Measurements from ENCODE around the gene TTYH3.

Gene TTYH3

DNA sequence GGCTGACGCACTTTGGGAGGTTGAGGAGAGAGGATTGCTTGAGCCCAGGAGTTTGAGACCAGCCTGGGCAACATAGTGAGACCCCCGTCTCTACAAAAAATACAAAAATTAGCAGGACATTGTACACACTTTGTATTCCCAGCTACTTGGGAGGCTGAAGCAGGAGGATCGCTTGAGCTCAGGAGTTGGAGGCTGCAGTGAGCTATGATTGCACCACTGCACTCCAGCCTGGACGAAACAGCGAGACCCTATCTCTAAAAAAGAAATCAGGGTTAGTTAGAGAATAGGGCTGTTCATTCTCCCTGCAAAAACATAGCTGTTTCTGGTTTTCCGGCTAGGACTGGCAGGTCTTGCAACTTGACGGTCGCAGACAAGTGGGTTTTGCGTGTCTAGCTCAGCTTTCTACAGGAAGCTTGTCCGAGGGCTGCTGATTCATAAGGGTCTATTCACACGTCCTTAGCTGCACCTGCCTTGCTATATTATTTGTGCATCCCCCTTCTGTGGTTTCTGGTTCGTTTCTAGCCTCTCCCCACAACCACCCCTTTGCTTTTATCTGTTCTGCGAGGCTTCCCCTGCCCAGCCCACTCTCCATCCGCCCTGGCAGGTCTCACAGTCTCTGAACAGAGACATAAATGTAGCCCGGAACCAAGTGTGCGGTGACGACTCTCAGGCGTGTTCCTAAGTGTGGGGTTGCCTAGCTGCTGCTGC, 66.9 kb downstream of the TTYH3 start:
- no peak overlapping the region for H3K27ac ChIP-seq
- no peak for TF ChIP-seq ZFX (IDR thresholded peaks at IDR 0.05; ENCODE audit: borderline replicate concordance)
- TF ChIP-seq CTCF (IDR thresholded peaks at IDR 0.05) = no peak

DNA sequence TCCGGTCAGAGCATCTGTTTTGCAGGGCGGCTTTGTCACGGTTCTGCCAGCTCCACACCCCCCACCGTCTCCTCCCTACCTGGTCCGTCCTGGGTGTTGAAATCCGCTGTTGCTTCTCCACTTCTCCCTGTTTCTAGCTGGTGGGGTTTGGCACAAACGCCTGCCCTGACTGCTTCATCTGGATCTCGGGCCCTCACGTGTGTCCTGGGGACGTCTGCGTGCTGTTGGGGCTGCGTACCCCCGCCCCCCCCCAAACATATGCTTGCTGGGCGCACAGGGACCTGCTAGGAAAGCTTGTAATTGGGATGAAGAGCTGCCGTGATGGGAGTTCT, 67.5 kb downstream of the TTYH3 start:
- TF ChIP-seq CTCF (IDR thresholded peaks at IDR 0.05) = no peak
- TF ChIP-seq ZFX (IDR thresholded peaks at IDR 0.05; ENCODE audit: borderline replicate concordance) = no peak
- H3K27ac ChIP-seq = no peak overlapping the region

- TF ChIP-seq CTCF (IDR thresholded peaks at IDR 0.05) (no peak), ZFX (IDR thresholded peaks at IDR 0.05; ENCODE audit: borderline replicate concordance) (no peak)
- H3K27ac ChIP-seq = no peak overlapping the region
Observed at GRCh38 chr7:2700141-2700850, 68.5 kb downstream of the TTYH3 start.

DNA sequence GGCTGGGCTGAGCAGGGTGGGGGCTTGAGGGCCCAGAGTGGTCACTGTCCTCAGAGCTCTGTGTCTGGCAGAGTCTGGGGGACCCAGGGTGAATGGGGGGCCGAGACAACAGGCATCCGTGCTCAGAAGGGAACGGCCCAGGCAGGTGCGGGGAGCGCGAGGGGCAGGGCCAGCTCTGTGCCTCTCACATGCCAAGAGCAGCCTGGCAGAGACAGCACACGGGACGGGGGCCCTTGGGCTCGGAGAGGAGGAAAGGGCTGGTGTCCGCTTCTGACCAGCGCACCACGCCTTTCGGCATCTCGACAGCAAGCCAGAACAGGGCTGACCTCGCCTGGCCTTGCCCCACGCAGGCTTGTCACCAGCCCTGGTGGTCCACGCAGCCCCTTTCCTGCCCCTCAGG, 69.6 kb downstream of the TTYH3 start:
- H3K27ac ChIP-seq = no peak overlapping the region
- TF ChIP-seq ZFX (IDR thresholded peaks at IDR 0.05; ENCODE audit: borderline replicate concordance) = no peak
- TF ChIP-seq CTCF (IDR thresholded peaks at IDR 0.05) = no peak

GRCh38 chr7:2701832-2702593, 70.2 kb downstream of the TTYH3 start:
- no peak overlapping the region for H3K27ac ChIP-seq
- TF ChIP-seq CTCF (IDR thresholded peaks at IDR 0.05) = no peak
- TF ChIP-seq ZFX (IDR thresholded peaks at IDR 0.05; ENCODE audit: borderline replicate concordance) = no peak

GRCh38 chr7:2702594-2702957, 70.8 kb downstream of the TTYH3 start:
- H3K27ac ChIP-seq = no peak overlapping the region

More at GRCh38 chr7:2702594-2702957, 70.8 kb downstream of the TTYH3 start:
- TF ChIP-seq CTCF (IDR thresholded peaks at IDR 0.05) (no peak), ZFX (IDR thresholded peaks at IDR 0.05; ENCODE audit: borderline replicate concordance) (no peak)

Measured in 22Rv1 (cell line).